SK-N-MC (cell line): ENCODE results near the gene HNRNPR.
"Not testable (repeated sequence)": the region's sequence is repeated elsewhere in the genome, so short reads cannot be mapped to it uniquely, and the experiment has no call there.

Source experiments
- DNase-seq: peaks from one replicate; pipeline ENCODE4 v3.0.0-alpha.2; 2011; ENCODE audit warnings: low read depth, low spot score
- H3K27ac ChIP-seq: fragments of 200-600 bp; sonication (generic); 2 replicates; pipeline ENCODE4 v1.5.1; 2016; ENCODE audit warnings: mixed run types
- H3K36me3 ChIP-seq: fragments of 200-600 bp; sonication (generic); 2 replicates; pipeline ENCODE4 v1.6.1; 2017; ENCODE audit warnings: antibody characterized with exemption, low read length, mixed read lengths; ENCODE audit not compliant: insufficient read depth
- H3K4me3 ChIP-seq: fragments of 200-600 bp; sonication (generic); 2 replicates; pipeline ENCODE4 v1.5.1; 2016
- H3K9ac ChIP-seq: fragments of 200-600 bp; sonication (generic); 2 replicates; pipeline ENCODE4 v1.8.0; 2017; ENCODE audit warnings: mixed run types, mixed read lengths; ENCODE audit not compliant: insufficient read length
- H3K9me3 ChIP-seq: fragments of 200-600 bp; sonication (generic); 2 replicates; pipeline ENCODE4 v1.6.1; 2017; ENCODE audit warnings: low read depth, mild to moderate bottlenecking, antibody characterized with exemption, low read length, moderate library complexity, mixed read lengths
- EZH2 ChIP-seq: fragments of 200-600 bp; sonication (generic); IDR thresholded peaks from one replicate; pipeline ENCODE4 v1.6.1; 2017; ENCODE audit warnings: antibody characterized with exemption
- FOXP2 ChIP-seq: optimal IDR thresholded peaks from 2 replicates; pipeline ENCODE3; 2011; ENCODE audit warnings: mild to moderate bottlenecking, moderate library complexity; ENCODE audit not compliant: insufficient read depth; ENCODE audit errors: extremely low read length, control extremely low read depth
- POLR2AphosphoS5 ChIP-seq: IDR thresholded peaks from 2 replicates; pipeline ENCODE4 v1.6.1; 2012; ENCODE audit warnings: mild to moderate bottlenecking, low read depth, low read length, borderline replicate concordance

Gene HNRNPR

GRCh38 chr1:23383577-23384311 lies 39.7 kb upstream of the HNRNPR start:
- TF ChIP-seq FOXP2: no peak
- no peak for TF ChIP-seq POLR2AphosphoS5
- TF ChIP-seq EZH2: no peak
- H3K9ac ChIP-seq: no peak overlapping the region
- no peak overlapping the region for H3K4me3 ChIP-seq
- DNase-seq: no peak
- peaks cover 4% of the 10 kb centered on the region; the same call in 1 of the 2 replicates for H3K36me3 ChIP-seq
- no peaks in the 10 kb centered on the region for H3K9me3 ChIP-seq
- H3K27ac ChIP-seq: no peak overlapping the region

GRCh38 chr1:23381233-23381885 lies 37.3 kb upstream of the HNRNPR start:
- H3K9ac ChIP-seq: no peak overlapping the region
- no peak for TF ChIP-seq EZH2
- no peak for TF ChIP-seq POLR2AphosphoS5
- no peak for TF ChIP-seq FOXP2
- no peak for DNase-seq
- no peaks in the 10 kb centered on the region for H3K9me3 ChIP-seq
- peaks cover 4% of the 10 kb centered on the region; the same call in 1 of the 2 replicates for H3K36me3 ChIP-seq
- no peak overlapping the region for H3K4me3 ChIP-seq
- H3K27ac ChIP-seq: no peak overlapping the region

DNA sequence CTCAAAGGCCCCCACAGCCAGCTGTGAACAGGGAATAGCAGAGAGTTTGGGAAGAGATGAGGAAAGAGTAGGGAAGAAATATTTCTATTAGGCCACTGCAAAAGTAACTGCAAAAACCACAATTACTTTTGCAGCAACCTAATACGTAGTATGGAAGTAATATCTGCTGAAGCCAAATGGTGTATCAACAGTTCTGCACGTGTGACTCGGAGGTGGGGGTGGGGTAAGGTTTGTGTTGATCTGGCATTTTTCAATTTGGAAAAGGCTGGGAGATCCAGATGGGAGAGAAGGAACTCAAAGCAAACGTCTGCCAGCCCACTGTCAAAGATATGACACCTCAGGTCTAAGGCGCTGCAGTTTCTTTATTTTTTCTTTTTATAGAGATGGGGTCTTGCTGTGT lies 36.6 kb upstream of the HNRNPR start:
- no peak overlapping the region for H3K9ac ChIP-seq
- no peak overlapping the region for H3K27ac ChIP-seq
- H3K36me3 ChIP-seq: peaks cover 4% of the 10 kb centered on the region; the same call in 1 of the 2 replicates

GRCh38 chr1:23380236-23380635 lies 36.2 kb upstream of the HNRNPR start:
- not testable (repeated sequence) for H3K27ac ChIP-seq, DNase-seq, H3K4me3 ChIP-seq, H3K9me3 ChIP-seq, H3K36me3 ChIP-seq, H3K9ac ChIP-seq

More for the DNA sequence above, 36.6 kb upstream of the HNRNPR start:
- TF ChIP-seq EZH2: no peak
- DNase-seq: no peak
- H3K9me3 ChIP-seq: no peaks in the 10 kb centered on the region
- no peak overlapping the region for H3K4me3 ChIP-seq

DNA sequence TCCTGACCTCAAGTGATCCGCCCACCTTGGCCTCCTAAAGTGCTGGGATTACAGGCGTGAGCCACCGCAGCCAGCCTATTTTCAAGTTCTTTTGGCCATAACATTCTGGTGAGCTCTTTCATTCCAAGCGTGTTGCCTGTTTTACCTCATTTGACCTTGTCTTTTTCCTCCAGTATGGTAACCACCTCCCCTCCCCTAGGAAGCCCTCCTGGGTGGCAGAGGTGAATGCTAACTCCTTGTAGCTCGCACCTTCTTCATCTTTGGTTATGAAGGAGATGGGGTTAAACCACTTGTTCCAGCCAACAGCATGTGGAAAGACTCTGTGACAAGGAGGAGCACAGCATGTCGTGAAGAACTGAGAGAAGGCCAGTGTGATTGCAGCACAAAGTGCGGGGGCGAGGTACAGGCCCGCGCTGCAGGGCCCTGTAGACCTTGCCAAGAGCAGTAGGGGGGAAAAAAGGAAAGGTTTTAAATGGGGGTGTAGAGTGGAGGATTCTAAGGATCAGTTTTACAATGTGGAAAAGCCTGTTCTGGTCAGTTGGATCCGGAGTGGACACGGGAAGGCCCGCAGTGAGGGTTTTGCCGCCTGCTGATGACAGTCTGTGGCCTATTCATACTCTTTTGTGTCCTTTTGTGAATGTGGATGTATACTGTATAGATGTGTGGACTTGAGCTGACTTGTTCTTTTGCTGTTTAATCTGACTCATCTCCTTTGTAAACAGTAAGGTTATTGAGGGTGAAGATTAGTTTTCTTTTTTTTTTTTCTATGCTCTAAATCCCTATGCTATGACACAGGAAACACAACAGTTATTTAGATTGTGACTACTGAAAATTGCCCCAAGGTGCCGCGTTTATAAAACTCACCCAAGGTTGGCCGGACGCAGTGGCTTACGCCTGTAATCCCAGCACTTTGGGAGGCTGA lies 33.1 kb upstream of the HNRNPR start:
- Histone ChIP-seq H3K27ac (no peak overlapping the region), H3K9ac (no peak overlapping the region), H3K9me3 (no peaks in the 10 kb centered on the region), H3K4me3 (no peak overlapping the region), H3K36me3 (no peaks in the 10 kb centered on the region; the same call in 1 of the 2 replicates)
- TF ChIP-seq POLR2AphosphoS5: no peak
- TF ChIP-seq FOXP2: no peak
- TF ChIP-seq EZH2: no peak
- no peak for DNase-seq

- not testable (repeated sequence) for H3K36me3 ChIP-seq, H3K27ac ChIP-seq, H3K4me3 ChIP-seq, DNase-seq, H3K9me3 ChIP-seq, H3K9ac ChIP-seq
Measured at GRCh38 chr1:23374079-23374735, 30.1 kb upstream of the HNRNPR start.

GRCh38 chr1:23371987-23372880 lies 28.1 kb upstream of the HNRNPR start:
- no peak overlapping the region for H3K9ac ChIP-seq
- no peak for DNase-seq
- TF ChIP-seq EZH2 (no peak), FOXP2 (no peak), POLR2AphosphoS5 (no peak; the same call in 1 of the 2 replicates)
- no peaks in the 10 kb centered on the region for H3K9me3 ChIP-seq
- no peaks in the 10 kb centered on the region for H3K36me3 ChIP-seq
- H3K4me3 ChIP-seq: no peak overlapping the region
- 0 out of 2 replicates have a peak overlapping the region, but pooled peaks have one; percentile 99 for H3K27ac ChIP-seq
